Coronary artery (tissue), 2 donors: Measurements from ENCODE around the gene FDX2.
"Not testable (repeated sequence)": the region's sequence is repeated elsewhere in the genome, so short reads cannot be mapped to it uniquely, and the experiment has no call there.

ENCODE experiments used
- DNase-seq: peaks from one replicate; pipeline ENCODE4 v3.0.0-alpha.2; 2017; ENCODE audit warnings: low spot score
- H3K27ac ChIP-seq, 2 donors: fragments of 200-600 bp; sonication (generic); one replicate each; pipeline ENCODE4 v1.5.1; 2016 to 2019
- H3K4me3 ChIP-seq: fragments of 200-600 bp; sonication (generic); 2 replicates; pipeline ENCODE4 v1.5.1; 2016; ENCODE audit warnings: mild to moderate bottlenecking, moderate library complexity
- CTCF ChIP-seq: fragments of 200-600 bp; sonication (generic); IDR thresholded peaks from one replicate; pipeline ENCODE4 v1.5.1; 2019; ENCODE audit warnings: antibody characterized with exemption

FDX2 gene

GRCh38 chr19:10339380-10339960 is 23.7 kb upstream of the FDX2 start, which contains the start of gene ICAM3:
ICAM3 (minus strand) TSS chr19:10339624; CDS start chr19:10339614, 10 bp downstream.
- H3K27ac ChIP-seq = no peak within 1 kb of the TSS
- TF ChIP-seq CTCF = no peak
- DNase-seq = no peak

GRCh38 chr19:10338940-10339339 is 23.1 kb upstream of the FDX2 start:
- Histone ChIP-seq H3K4me3 (no peak overlapping the region), H3K27ac (no peak overlapping the region)

More at GRCh38 chr19:10339380-10339960, 23.7 kb upstream of the FDX2 start, which contains the start of gene ICAM3:
- no peak within 1 kb of the TSS for H3K4me3 ChIP-seq

GRCh38 chr19:10336725-10337124 is 20.9 kb upstream of the FDX2 start:
- H3K27ac ChIP-seq, H3K4me3 ChIP-seq, DNase-seq: not testable (repeated sequence)

More at GRCh38 chr19:10338940-10339339, 23.1 kb upstream of the FDX2 start:
- no peak for DNase-seq
- no peak for TF ChIP-seq CTCF

- no peak for DNase-seq
- H3K4me3 ChIP-seq = peak overlapping the region; percentile 86
- peak overlapping the region in 1 of 2 donors; percentile 95 for H3K27ac ChIP-seq
- no peak for TF ChIP-seq CTCF
These were observed 19.7 kb upstream of the FDX2 start for GRCh38 chr19:10335352-10335985.

GRCh38 chr19:10334588-10335351 is 19.0 kb upstream of the FDX2 start:
- H3K4me3 ChIP-seq = peak overlapping the region; percentile 86
- peak; percentile 97 for DNase-seq
- H3K27ac ChIP-seq = peak overlapping the region; percentile 52 to 95
- no peak for TF ChIP-seq CTCF

- no peak for DNase-seq
These were observed 18.2 kb upstream of the FDX2 start for GRCh38 chr19:10333758-10334587.

More at GRCh38 chr19:10333758-10334587, 18.2 kb upstream of the FDX2 start:
- H3K27ac ChIP-seq = peak overlapping the region; percentile 84 to 95
- TF ChIP-seq CTCF = no peak
- H3K4me3 ChIP-seq = peak overlapping the region; percentile 86
